HUDEP-2 (cell line): Measurements from ENCODE around the gene IGFALS.
A peak's percentile ranks its signal among the peaks of the same experiment; 100 is the strongest.

ENCODE experiments used
- DNase-seq, 76 experiments: peaks; one replicate each; lab custom pipeline; 2025; ENCODE audit not compliant: unreplicated experiment in 76 of 76; lab: John Stamatoyannopoulos, UW

The IGFALS gene

DNA sequence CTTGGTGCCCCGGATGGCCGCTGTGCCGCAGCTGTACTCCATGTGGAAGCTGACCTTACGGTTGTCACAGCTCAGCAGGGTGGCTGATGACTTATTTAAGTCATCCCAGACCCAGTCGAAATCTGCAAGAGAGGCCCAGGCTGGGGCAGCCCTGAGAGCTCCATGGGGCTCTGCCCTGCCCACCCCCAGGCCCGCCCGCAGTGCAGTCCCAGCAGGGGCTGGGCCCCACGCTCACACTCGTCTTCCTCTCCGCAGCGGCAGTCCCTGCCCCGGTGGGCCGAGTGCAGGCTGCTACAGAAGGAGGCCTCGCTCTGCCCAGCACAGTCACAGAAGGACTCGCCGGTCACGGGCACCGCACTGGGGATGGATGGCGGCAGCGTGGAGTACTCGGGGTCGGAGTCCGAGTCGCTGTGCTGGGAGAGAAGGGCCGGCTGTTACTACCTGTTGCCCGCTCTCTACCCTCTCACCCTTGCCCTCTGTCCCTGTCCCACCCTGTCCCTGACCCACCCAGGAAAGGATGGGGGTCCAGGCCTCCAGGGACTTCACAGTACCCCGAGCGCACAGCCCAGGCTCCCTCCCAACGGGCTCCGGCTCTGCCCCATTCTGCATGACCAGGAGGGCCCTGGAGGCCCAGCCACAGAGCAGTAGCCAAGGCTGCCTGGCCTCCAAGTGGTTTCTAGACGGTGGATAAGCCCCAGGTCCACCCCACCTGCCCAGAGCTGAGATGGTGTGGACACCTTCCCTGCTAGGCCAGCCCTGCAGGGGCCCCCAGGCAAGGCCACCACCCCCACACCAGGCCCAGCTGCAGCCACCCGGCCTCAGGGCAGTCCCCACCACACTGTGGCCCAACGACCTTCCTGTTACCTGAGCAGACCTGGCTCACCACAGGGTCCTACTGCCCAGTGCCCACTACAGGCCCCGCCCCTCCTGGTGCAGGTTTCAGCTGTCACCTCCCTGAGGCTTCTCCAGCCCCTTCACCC is 15.0 kb downstream of the IGFALS start:
- DNase-seq, result no peak

GRCh38 chr16:1777375-1778199 is 15.9 kb downstream of the IGFALS start:
- DNase-seq, result no peak

- no peak for DNase-seq
Measured at GRCh38 chr16:1776991-1777374, 16.5 kb downstream of the IGFALS start.

DNA sequence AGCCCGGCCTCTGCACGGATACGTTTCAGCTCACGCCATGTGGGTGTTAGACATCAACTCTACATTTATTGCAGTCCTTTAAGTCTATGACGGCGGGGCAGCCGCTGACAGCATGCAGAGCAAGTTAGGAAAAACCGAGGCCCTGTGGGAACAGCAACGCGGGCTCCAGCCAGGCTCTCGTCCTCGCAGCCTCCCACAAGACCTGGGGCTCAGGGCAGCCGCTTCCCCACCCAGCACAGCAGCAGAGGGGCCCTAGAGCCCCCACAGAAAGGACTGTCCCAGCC is 16.9 kb downstream of the IGFALS start:
- DNase-seq, result no peak

- no peak for DNase-seq
Measured at GRCh38 chr16:1775846-1776671, 17.4 kb downstream of the IGFALS start.

- DNase-seq, result no peak
Measured at GRCh38 chr16:1775006-1775845, 18.3 kb downstream of the IGFALS start.

- no peak for DNase-seq
Measured at GRCh38 chr16:1774448-1774780, 19.1 kb downstream of the IGFALS start.

- DNase-seq, result peak in 1 of 76 experiments; percentile 44
Measured at GRCh38 chr16:1773703-1774447, 19.6 kb downstream of the IGFALS start.

- DNase-seq, result peak in 68 of 76 experiments; percentile 14 to 84 (median 67)
Measured at GRCh38 chr16:1772908-1773702, 20.4 kb downstream of the IGFALS start, which contains the start of gene MRPS34. TSS of gene MRPS34 (minus strand) at chr16:1773134. CDS start at chr16:1773119, 15 bp downstream.

DNA sequence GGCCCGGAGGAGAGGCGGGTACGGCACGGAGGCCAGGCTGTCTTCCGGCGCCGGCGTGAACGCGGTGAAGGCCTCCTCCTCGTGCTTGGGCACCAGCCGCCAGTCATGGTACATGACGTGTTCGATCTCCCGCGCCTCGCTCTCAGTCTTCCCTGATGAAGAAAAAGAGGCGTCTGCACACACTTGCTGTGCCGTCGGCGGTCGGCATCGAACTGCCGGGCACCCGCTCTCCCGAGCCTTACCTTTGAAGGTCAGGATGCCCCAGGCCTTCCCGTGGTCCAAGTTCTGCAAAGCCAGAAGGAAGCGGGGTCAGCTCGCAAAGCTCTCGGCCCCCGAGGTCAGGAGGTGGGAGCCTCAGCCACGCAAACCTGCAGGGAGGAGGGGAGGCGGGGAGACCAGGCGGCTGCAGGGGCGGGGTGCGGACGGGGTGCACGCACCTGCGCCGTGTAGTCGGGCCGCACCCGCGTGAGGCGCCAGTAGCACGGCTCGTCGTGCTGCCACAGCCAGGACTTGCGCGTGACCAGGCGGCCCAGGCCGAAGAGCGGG is 21.1 kb downstream of the IGFALS start, which contains the start of gene EME2:
Gene EME2 (plus strand): TSS at position 449 of the 546 bp plus-strand sequence. CDS start 418 bp downstream, outside the sequence.
- peak in 41 of 76 experiments; percentile 9 to 75 (median 32) for DNase-seq

DNA sequence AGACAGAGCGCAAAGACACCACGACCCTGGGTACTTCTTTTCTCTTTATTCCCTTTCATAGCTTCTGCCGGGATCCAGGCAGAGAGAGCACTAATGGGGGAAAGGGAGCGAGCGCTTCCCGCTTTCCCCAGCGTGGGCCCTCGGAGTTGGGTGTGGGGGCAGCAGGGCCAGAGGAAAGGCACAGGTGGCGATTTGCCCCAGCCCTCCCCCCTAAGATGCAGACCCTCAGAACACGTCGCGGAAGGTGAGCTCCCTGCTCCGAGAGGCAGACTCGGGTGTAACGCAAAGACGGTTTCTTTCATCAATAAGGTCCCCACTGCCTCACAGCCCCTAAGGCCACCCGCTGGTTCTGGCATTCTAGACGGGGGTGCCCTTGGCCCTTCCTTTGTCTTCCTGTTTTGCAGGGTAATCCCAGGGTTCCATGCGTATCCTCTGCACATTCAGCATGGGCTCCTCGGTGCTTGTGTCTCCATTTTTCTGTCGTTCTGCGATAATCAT is 21.6 kb downstream of the IGFALS start:
- peak in 2 of 76 experiments; percentile 25 to 60 for DNase-seq

DNA sequence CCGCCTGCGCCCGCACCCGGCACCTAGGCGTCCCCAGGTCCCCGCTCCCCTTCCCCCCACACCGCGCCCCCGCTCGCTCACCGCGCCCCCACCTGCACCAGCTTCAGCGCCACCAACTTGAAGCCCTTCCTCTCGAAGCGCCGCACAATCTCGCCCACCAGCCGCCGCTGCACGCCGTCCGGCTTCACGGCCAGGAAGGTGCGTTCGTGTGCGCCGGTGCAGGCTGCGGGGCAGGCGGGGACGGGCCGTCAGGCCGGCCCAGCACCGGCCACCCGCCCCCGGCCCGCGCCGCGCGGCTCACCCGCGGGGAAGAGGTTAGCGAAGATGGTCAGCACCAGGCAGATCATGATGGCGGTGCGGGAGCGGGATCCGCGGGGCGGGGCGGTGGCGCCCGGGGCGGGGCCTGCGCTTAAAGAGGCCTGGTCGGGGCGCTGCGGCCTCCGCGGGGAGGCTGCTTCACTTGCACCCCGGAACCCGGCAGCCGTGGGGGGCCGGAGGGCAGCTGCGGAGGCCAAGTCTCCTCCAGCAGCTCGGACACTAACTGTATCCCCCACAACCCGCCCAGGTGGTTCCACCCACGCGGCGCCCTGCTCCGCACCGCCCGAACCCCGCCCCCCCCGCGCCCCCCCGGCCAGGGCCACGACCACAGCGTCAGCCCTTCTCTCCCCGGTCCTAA is 22.2 kb downstream of the IGFALS start, which contains the start of gene NME3:
Gene NME3 (minus strand): TSS at position 356 of the 676 bp plus-strand sequence. CDS start 9 bp downstream, at position 347.
- DNase-seq, result peak in 60 of 76 experiments; percentile 12 to 79 (median 52)

DNA sequence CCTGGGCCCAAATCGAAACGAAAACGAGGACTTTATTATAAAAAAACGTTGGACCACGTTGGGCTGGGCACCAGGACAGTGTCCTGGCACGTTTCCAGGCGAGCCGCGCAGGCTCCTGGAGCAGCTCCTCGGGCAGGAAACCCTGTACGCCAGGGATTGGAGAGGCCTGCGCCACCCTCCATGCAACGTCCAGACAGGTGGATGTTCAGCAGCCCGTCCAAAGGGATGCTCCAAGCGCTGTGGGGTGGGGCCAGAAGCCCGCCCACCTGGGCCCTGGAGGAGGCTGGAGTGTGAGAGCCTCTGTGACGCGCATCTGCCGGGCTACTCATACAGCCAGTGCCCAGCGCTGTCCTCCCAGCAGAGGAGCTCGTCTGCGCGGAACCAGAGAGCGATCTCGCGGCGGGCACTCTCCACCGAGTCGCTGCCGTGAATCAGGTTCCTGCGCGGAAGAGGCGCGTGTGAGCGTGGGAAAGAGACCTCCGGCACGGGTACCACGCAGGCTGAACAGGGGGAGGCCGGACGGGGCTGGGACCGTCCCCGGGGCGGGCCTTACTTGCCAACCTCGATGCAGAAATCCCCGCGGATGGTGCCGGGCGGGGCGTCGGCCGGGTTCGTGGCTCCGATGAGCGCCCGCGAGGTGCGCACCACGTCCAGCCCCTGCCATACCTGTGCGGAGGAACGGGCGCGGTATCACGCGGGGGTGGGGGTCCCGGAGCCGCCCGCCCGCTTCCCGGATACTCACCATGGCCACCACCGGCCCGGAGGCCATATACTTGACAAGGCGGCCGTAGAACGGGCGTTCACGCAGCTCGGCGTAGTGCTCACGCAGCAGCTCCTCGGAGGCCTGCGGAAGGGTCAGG is 22.9 kb downstream of the IGFALS start:
- DNase-seq, result no peak

DNA sequence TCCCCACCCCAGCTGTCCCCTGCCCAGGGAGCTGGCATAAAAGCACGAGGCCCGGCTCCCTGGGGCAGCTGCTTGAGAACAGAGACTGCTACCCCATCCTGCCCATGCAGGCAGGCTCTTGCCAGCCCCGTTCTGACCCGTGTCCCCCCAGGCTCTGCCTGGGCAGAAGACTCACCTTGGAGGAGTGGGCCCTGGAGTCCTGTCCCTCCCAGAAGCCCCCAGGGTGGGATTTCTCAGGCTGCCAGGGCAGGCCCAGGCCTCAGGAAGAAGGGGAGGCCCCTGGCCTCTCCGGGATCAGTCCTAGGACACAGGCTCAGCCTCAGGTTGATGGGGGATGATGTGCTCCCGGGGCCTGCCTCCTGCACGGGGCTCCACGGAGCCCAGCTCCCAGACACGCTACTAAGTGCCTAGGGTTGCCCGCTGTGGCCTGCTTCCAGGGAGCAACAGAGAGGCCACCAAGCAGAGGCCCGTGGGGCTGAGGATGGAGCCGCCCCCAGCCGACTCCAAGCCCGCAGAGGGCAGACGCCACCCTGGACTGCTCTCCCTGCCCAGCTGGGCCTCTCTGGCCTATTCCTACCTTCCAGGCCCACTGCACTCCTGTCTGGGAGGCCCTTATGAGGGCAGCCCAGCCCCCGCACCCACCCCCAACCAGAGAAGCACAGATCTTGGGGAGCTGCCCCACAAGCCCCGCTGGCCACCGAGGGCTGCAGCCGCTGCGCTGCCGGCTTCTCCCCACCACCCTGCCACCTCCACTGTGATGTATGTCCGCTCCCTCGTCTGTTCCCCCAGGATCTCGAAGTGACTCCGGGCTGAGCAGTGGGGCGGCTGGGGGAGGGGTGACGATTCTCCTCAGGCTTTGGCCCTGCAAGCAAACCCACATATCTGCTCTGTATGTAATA is 23.9 kb downstream of the IGFALS start:
- no peak for DNase-seq

DNA sequence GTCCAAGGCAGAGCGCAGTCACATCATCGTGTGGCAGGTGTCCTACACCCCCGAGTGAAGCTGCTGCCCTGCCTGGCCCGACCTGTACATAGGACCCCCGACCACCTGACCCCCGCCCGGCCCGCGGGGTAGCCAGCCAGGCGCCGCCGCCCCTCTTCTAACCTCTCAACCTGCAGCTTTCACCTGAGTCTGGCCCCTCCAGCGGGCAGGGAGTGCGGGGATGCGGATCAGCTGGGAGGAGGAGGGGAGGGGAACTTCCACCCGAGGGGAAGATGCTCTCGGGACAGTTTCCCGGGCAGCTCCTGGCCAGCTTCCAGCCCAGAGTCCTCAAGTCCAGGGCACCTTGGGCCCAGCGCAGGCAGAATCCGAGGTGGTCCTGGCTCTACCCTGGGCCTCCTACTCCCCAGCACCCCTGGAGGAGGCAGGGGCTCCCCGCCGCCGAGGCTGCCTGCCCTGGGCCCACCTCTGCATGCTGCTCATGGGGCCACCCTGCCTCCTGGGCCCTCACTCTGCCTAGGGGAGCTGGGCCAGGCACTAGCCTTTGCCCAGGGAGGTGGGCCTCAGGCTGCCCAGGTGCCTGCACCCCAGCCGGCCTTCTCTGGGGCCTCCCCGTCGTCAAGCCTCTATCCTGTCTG is 24.6 kb downstream of the IGFALS start:
- no peak for DNase-seq
